GM23338 (cell line): ENCODE measurements around the gene BMPR1B.

Experiments
- EZH2phosphoT487 ChIP-seq: fragments of 200-600 bp; sonication (generic); IDR thresholded peaks from one replicate; pipeline ENCODE4 v1.8.1; 2018; ENCODE audit warnings: antibody characterized with exemption; ENCODE audit not compliant: unreplicated experiment
- TF ChIP-seq, protein P1 (sequence below): IDR thresholded peaks from 2 replicates; pipeline ENCODE4 v1.6.1; 2016; ENCODE audit warnings: antibody characterized with exemption
- TF ChIP-seq, protein P2 (sequence below), 2 experiments: fragments of 200-600 bp in 1 of 2; sonication (generic) in 1 of 2; conservative IDR thresholded peaks; 2 replicates each; pipeline versions ENCODE4 v1.5.1 to v1.6.1; 2016 to 2017; ENCODE audit warnings: antibody characterized with exemption in 2 of 2, low read depth in 2 of 2, mild to moderate bottlenecking in 2 of 2, moderate library complexity in 1 of 2

DNA sequence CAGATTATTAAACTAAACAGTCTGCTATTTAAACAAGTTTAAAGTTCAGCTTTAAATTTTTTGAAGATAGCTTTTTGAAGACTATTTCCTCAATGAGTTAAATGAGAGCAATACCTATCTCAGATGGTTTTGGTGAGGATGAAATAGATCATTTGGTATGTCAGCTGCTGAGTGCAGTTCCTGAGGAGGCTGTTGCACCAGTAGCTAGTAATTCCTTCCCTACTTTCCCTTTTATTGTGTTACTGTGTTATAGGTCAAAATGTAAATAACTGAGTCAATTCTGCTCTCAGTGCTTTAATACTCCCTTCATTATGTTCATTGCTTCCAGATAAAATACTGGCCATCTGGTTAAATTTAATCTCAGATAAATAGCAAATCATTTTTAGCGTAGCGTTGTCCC lies 48.6 kb downstream of the BMPR1B start:
- TF ChIP-seq, protein P1, sequence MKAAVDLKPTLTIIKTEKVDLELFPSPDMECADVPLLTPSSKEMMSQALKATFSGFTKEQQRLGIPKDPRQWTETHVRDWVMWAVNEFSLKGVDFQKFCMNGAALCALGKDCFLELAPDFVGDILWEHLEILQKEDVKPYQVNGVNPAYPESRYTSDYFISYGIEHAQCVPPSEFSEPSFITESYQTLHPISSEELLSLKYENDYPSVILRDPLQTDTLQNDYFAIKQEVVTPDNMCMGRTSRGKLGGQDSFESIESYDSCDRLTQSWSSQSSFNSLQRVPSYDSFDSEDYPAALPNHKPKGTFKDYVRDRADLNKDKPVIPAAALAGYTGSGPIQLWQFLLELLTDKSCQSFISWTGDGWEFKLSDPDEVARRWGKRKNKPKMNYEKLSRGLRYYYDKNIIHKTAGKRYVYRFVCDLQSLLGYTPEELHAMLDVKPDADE = no peak
- TF ChIP-seq EZH2phosphoT487 = no peak
- TF ChIP-seq, protein P2, sequence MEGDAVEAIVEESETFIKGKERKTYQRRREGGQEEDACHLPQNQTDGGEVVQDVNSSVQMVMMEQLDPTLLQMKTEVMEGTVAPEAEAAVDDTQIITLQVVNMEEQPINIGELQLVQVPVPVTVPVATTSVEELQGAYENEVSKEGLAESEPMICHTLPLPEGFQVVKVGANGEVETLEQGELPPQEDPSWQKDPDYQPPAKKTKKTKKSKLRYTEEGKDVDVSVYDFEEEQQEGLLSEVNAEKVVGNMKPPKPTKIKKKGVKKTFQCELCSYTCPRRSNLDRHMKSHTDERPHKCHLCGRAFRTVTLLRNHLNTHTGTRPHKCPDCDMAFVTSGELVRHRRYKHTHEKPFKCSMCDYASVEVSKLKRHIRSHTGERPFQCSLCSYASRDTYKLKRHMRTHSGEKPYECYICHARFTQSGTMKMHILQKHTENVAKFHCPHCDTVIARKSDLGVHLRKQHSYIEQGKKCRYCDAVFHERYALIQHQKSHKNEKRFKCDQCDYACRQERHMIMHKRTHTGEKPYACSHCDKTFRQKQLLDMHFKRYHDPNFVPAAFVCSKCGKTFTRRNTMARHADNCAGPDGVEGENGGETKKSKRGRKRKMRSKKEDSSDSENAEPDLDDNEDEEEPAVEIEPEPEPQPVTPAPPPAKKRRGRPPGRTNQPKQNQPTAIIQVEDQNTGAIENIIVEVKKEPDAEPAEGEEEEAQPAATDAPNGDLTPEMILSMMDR (conservative IDR thresholded peaks at IDR 0.05; ENCODE audit: low read depth in 2 of 2) = no peak
